NCI-H2171 (cell line): ENCODE data around the gene DNAJC4.

ENCODE experiments used
- DNase-seq: peaks from one replicate; lab custom pipeline; 2025; lab: John Stamatoyannopoulos, UW

The DNAJC4 gene

GRCh38 chr11:64208796-64209562 is 21.4 kb upstream of the DNAJC4 start:
- no peak for DNase-seq

GRCh38 chr11:64209563-64209843 is 20.8 kb upstream of the DNAJC4 start:
- DNase-seq = no peak

- DNase-seq = no peak
These were observed 19.9 kb upstream of the DNAJC4 start for GRCh38 chr11:64210301-64211020.

- no peak for DNase-seq
These were observed 19.0 kb upstream of the DNAJC4 start for GRCh38 chr11:64211181-64211872.

- no peak for DNase-seq
These were observed 13.5 kb upstream of the DNAJC4 start for GRCh38 chr11:64216879-64217278.

- DNase-seq = no peak
These were observed 11.6 kb upstream of the DNAJC4 start for GRCh38 chr11:64218628-64219353.

- DNase-seq = no peak
These were observed 11.0 kb upstream of the DNAJC4 start for GRCh38 chr11:64219354-64219684.

- DNase-seq = no peak
These were observed 10.6 kb upstream of the DNAJC4 start for GRCh38 chr11:64219755-64220154.

- DNase-seq = no peak
These were observed 10.1 kb upstream of the DNAJC4 start for GRCh38 chr11:64220271-64220670.

GRCh38 chr11:64220798-64221197 is 9.6 kb upstream of the DNAJC4 start:
- no peak for DNase-seq

GRCh38 chr11:64222651-64223000 is 7.7 kb upstream of the DNAJC4 start:
- DNase-seq = no peak

- DNase-seq = no peak
These were observed 7.2 kb upstream of the DNAJC4 start for GRCh38 chr11:64223001-64223651.

- no peak for DNase-seq
These were observed 6.0 kb upstream of the DNAJC4 start for GRCh38 chr11:64224151-64224890.

GRCh38 chr11:64224891-64225607 is 5.3 kb upstream of the DNAJC4 start:
- DNase-seq = no peak

- peak; percentile 90 for DNase-seq
These were observed 4.5 kb upstream of the DNAJC4 start, which contains the start of the genes NUDT22 and TRPT1 for GRCh38 chr11:64225608-64226506. Gene NUDT22 (plus strand): TSS chr11:64226274. CDS start chr11:64226653, 379 bp downstream. Gene TRPT1 (minus strand): TSS chr11:64226186. CDS start chr11:64225860, 326 bp downstream.

- DNase-seq = no peak
These were observed 3.8 kb upstream of the DNAJC4 start for GRCh38 chr11:64226507-64227051.

GRCh38 chr11:64227405-64227956 is 2.9 kb upstream of the DNAJC4 start:
- DNase-seq = no peak

- no peak for DNase-seq
These were observed 1.1 kb upstream of the DNAJC4 start for GRCh38 chr11:64229090-64229743.
